NCI-H2171 treated with DMSO at 0.1 percent for 48 hours (cell line): ENCODE measurements around the gene CA4.

Source experiments
- DNase-seq: peaks from one replicate; lab custom pipeline; 2025; lab: John Stamatoyannopoulos, UW

Gene CA4

GRCh38 chr17:60130466-60130865 is 19.3 kb upstream of the CA4 start:
- no peak for DNase-seq

- peak; percentile 49 for DNase-seq
Measured at GRCh38 chr17:60134396-60135150, 15.2 kb upstream of the CA4 start.

GRCh38 chr17:60135151-60135950 is 14.4 kb upstream of the CA4 start:
- peak; percentile 91 for DNase-seq

DNA sequence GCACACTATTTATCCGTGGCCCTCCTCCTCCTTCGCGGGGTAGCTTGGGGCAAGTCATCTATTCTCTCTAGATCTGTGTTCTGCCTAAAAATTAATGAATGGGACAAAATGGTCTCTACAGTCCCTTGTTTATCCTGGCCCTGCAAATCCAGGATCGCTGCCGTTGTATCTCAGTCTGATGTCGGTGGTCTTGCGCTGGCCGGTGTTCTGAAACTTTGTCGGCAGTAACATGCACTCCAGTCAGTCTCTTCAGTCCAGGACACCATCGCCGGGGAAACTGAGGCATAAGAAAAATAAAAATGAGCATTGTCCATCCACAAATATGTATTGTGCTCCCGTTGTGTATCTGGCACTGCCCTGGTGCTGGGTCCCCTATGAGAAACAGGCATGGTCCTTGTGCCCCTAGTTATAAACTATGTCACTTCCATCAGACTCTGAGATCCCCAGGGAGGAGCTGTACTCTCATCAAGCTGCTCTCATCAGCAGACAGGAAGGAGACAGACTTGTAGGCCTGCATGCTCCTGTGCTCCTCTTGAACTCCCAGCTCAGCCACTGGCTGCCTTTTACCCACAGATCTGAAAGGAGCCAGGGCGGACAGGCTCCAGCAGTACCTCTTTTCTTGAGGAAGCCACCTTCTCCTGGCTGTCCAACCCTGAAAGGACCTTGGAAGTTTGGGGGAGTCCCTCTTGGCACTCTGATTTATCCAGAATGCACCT is 13.7 kb upstream of the CA4 start:
- DNase-seq, result no peak

DNA sequence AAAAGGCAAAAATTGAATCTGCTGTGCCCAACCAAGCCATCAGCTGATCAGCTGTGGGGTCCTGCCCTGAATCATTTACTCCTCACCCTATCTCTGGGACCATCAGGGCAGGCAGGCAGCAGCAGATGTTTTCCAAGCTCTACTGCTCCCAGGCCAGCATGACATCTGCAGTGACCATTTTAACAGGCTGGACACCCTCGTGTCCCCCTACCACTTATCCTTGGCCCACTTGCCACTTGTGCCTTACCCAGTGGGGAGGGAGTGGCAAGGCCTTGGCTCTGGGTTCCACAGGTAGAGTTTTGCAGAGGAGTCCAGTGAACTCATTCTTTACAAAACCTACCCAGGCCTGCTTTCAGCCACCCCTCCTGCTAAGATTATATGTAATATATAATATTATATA is 12.0 kb upstream of the CA4 start:
- no peak for DNase-seq

DNA sequence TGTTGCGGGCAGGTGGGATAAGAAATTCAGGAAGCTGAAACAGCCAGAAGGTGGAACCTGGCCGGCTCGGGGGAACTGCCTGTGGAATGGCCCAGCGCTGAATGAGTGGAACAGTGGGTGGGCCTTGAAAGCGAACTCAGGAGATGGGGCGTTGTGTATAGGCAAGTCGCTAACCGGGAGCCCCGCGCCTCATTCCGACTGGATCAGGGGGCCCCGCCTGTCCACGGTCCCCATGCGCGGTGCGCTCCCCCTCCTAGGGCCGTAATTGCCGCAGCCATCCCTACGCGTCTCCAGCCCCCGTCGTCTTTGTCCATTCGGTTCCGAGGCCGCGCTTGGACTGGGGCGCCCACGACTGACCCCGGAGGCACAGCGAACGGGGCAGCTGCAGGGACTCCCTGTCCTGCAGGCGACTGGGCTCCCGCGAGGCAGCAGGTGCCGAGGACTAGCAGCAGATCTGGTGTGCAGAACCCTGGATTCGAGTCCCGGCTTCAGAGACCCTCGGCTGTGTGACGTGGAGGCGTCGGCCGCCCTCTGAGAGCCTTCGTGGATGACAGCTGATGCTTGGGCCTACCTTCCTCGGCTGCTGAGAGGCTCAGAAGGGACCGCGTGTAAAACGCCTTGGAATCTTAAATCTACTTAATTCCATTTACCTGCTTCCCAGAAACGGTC is 10.9 kb upstream of the CA4 start:
- no peak for DNase-seq

DNA sequence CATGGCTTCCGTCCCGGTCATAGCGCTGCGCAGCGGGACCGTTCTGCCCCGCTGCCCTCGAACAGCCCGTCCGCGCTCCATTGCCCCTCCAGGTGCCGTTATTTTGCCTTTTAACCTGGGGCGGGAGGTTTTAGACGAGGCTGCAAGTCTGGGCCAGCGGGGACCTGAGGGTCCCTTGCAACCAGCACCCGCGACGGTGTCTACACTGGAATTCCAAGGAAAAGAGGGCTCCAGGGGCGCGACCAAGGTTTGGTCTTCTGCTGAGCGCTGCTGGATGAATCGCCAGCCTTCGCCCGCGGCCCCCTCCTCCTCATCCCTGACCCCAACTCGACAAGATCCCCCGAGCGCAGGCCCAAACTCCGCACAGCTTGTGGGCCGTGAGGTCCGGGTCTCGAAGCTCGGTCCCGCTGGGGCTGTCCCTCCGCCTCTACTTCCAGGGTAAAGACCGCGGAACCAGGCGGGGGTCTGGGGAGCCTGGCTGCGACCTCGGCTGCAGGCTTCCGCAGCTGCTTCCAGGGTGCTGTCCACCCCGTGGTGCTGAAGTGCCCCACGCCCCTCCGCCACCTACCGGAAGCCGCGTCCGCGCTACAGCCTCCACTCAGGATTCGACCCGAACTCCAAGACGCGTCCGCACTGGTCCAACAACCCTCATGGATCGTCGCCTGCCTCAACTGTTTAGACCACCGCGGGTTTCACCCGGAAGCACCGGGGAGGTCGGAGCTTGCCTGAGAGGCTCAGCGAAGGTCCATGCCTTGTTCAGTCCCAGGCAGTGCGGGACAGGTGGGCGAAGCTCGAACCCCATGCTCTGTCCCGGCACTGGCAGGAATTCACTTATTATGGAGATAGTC is 10.1 kb upstream of the CA4 start:
- no peak for DNase-seq

- no peak for DNase-seq
Measured at GRCh38 chr17:60141111-60142018, 8.4 kb upstream of the CA4 start.

DNA sequence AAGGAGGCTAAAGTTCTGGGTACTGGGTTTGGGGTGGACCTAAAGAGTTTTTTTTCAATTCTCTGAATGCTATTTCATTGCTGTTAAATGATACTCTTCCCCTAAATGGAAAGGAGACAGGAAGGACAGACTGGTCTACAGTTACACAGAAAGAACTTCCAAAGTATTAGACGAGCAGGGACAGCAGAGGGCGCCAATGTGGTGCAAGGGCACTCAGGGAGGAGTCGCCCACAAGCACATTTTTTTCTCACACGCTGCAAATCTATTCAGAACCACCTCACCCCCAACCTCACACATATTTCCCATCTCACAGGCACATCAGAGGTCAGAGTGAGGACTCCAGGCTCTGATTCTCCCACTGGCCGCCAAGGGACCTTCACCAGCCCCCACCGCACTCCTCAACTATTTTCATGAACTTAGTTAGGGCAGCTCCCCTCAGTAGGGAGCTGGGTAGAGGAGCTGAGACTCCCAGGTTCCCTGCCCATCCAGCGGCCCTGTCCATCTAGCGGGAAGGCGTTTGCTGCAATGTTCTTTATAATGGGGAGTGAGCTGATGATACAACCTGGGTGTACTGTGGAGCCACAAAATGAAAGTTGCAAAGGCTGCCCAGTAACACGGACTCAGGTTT is 6.8 kb upstream of the CA4 start:
- DNase-seq, result peak; percentile 89

DNA sequence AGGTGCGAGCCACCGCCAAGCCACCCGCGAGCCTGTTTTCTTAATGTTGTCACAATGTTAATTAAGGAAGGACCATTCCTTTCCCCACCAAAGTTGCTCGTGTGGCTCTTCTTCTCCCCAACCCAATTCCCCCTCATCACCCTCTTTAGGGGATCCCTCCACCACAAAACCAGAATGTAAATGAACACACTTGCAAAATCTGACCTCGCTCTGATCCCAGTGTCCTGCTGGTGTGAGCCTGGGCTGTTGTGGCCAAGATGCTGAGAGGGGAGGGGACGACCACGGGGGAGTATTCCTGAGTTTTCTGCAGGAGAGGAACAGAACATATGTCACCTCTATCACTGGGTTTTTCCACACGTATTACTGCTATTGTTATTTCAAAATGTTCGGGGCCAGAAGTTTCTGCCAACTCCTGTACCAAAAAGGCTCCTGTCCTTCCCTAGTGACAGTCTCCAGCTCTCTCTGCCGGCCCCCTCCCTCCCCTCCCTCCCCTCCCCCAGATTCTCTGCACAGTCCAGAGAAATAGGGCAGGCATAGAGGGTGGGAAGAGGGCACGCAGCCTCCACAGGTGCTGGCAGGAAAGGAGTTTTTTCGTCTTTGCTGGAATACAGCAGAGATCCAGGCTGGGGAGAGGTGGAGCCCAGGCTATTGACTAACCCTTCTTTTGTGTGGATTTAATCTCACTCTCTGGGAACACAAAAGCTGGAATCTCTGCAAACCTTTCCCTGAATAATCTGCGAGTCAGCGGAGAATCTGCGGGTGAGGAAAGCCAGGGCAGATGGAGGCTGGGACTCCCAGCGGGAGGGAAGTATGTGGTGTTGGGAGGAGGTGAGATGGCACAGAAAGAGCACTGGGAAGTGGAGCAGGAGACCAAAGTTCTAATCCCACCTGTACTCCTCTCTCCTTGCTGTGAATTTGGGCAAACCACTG is 4.5 kb upstream of the CA4 start:
- DNase-seq, result peak; percentile 39

- no peak for DNase-seq
Measured at GRCh38 chr17:60146206-60146605, 3.6 kb upstream of the CA4 start.

DNA sequence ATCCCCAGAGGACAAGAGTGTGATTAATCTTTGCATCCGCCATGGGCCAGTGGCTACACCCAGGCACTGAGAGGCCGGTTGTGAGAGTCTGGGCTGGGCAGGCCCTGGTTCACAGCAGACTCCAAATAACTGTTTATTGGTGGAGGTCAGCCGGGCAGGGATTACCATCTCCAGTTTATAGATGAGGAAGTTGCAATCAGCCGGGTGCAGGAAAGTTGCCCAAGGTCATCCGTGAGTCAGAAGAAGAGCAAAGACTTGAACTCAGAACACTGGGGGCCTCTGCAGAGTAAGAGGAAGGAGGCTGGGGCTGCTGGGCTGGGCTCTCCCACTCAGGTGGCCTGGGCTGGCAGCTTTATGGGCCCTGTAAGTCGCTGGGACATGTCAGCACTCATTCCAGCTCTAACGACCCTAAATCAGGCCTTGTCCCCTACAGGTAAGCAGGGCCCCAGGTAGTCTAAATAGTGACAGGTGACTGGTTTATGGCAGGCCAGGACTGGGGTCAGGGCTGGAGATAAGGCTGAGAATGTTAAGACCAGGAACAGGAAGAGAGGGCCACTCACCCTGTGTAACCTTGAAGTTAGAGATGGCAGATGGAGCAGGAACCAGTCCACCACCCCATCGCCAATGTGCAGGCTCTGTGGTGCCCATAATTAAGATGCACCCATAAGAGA is 2.1 kb upstream of the CA4 start:
- no peak for DNase-seq

DNA sequence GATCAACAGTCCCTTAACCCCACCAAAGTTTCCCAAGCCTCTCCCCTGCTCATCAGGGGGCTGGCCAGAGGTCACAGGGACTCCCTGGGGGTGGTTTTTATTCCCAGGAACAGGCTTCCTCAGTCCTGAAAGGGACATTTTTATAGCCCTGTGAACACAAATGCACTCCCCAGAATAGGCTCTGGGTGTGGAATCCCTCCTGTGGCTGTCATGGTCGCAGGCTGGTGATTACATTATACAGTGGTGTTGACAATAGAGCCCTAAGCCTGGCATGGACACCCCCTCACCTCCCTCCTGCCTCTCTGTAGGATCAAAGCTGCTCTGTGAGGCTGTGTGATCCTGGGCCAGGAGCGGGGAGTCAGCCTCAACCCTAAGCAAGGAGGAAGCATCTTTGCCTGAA is 1.4 kb upstream of the CA4 start:
- DNase-seq, result no peak

GRCh38 chr17:60151355-60151754 is 1.6 kb downstream of the CA4 start:
- no peak for DNase-seq

DNA sequence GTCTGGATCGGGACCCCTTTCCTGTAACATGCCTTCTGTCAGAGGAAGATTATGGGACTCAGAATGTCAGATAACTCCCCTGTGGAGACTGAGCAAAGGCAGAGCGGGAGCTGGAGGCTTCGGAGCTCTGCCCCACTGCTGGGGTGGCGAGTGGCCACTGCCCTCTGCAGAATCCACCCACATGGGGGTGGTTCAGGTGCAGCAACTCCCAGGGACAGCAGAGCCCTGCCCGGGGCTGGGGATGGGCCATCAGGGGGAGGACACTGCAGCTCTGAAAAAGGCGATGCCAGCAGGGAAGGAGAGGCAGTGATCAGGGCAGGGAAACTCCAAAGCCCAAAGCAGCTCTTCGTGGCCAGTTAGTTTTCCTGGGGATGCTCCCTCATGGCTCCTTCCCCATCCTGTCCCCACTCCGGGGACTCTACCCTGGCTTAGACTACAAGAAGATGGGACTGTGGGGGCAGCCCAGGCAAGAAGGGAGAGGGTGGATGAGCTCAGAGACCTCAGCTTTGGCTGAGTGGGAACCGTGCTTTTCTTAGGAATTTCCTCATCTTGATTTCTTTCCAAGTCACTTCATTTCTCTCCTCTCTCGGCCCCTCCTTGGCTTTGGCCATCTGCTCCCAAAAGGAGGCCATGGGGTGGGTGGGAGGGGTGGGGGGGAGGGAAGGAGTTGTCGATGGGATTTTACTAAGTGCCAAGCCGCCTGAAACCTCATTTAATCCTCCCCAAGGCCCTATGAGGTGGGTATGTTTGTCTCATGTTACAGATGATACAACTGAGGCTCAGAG is 4.0 kb downstream of the CA4 start:
- DNase-seq, result peak; percentile 43

GRCh38 chr17:60154616-60155426 is 5.0 kb downstream of the CA4 start:
- peak; percentile 54 for DNase-seq
